Ascending aorta (tissue), 2 donors: ENCODE data around the gene RNF4. TPM values are rescaled to one million over a fixed set of nuclear protein-coding genes. Genes with fewer than 3 reads are reported as not detected.

Experiments used
- DNase-seq, 2 donors: peaks; one replicate each; pipeline ENCODE4 v3.0.0-alpha.2; 2019; ENCODE audit warnings: low spot score in 2 of 2
- H3K27ac ChIP-seq, 2 donors: fragments of 200-600 bp; sonication (generic); one replicate each; pipeline ENCODE4 v1.5.1; 2016 to 2017; ENCODE audit warnings: mild to moderate bottlenecking in 1 of 2
- H3K27me3 ChIP-seq: fragments of 200-600 bp; sonication (generic); one replicate; pipeline ENCODE4 v1.5.1; 2017
- H3K36me3 ChIP-seq, 2 donors: fragments of 200-600 bp; sonication (generic); one replicate each; pipeline ENCODE4 v1.5.1; 2016
- H3K4me1 ChIP-seq, 2 donors: fragments of 200-600 bp; sonication (generic); one replicate each; pipeline ENCODE4 v1.5.1; 2016 to 2017; ENCODE audit warnings: mild to moderate bottlenecking in 1 of 2
- H3K4me3 ChIP-seq, 2 donors: fragments of 200-600 bp; sonication (generic); one replicate each; pipeline ENCODE4 v1.5.1; 2016 to 2017; ENCODE audit warnings: mild to moderate bottlenecking in 1 of 2
- H3K9me3 ChIP-seq, 2 donors: fragments of 200-600 bp; sonication (generic); one replicate each; pipeline ENCODE4 v1.5.1; 2016
- CTCF ChIP-seq, 3 experiments: fragments of 200-600 bp in 2 of 3; fragments of 450-650 bp in 1 of 3; sonication (generic) in 2 of 3; IDR thresholded peaks; one replicate each; pipeline ENCODE4 v1.5.1; 2016 to 2019; ENCODE audit warnings: antibody characterized with exemption in 3 of 3, mild to moderate bottlenecking in 1 of 3, moderate library complexity in 1 of 3
- intact Hi-C: fragments of 100-400 bp; cut with DNase I; formaldehyde crosslinking; loops from one replicate; pipeline ENCODE4 v1.15.1; 2023
- total RNA-seq: library from RNA; depleted of rRNA; stranded (reverse); fragments of >200 nt; gene quantifications from one replicate; pipeline ENCODE4 v1.1.0, GENCODE V29; 2016

Gene RNF4
- total RNA-seq, 1 donor from 2014 or later: 19.3 TPM

DNA sequence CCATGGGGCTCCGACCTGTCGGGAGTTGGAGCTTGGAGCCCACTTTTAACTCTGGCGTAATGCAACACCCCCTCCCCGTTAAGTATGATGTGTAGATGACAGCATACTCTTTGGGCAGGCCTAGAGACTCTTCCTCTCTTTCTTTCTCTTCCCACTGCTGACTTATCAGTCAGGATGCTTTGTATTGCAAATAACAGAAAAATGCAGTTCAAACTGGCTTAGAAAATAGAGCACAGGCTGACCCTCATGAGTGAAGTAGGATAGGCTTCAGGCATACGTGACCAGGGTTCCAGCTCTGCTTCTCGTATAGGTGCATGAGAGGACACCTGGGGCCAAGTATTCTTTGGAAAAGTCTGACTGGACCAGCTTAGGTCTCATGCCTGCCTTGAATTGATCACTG lies 23.3 kb upstream of the RNF4 start:
- no peak for DNase-seq
- Histone ChIP-seq H3K4me3 (no peak overlapping the region), H3K9me3 (no peaks in the 10 kb centered on the region), H3K27ac (no peak overlapping the region), H3K4me1 (no peaks in the 10 kb centered on the region), H3K27me3 (no peaks in the 10 kb centered on the region), H3K36me3 (no peaks in the 10 kb centered on the region)
- no peak for TF ChIP-seq CTCF (IDR thresholded peaks at IDR 0.05)
- intact Hi-C loops: no loop called here

- no peak for TF ChIP-seq CTCF (IDR thresholded peaks at IDR 0.05)
- no peak overlapping the region for H3K4me3 ChIP-seq
- H3K27ac ChIP-seq: no peak overlapping the region
- H3K27me3 ChIP-seq: no peaks in the 10 kb centered on the region
- intact Hi-C loops: no loop called here
- no peaks in the 10 kb centered on the region for H3K36me3 ChIP-seq
- no peak for DNase-seq
- H3K4me1 ChIP-seq: no peaks in the 10 kb centered on the region
- H3K9me3 ChIP-seq: no peaks in the 10 kb centered on the region
Measured at GRCh38 chr4:2446656-2447564, 22.0 kb upstream of the RNF4 start.

DNA sequence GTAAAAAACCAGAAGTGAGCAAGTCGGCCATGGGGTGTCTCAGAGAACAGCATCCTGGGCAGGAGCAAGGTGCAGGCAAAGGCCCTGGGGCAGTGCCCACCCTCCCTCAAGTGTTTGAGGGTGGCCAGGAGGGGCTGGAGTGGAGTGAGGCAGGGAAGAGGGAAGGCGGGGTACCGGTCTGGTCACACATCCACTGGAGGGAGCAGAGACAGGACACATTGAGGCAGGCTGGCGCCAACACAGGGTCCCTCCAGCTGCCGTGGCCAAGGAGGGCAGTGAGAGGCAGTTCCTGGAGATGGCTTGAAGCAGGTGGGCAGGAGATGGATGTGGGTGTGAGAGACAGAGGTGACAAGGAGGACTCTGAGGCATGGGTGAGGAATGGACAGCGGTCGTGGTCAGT lies 20.3 kb upstream of the RNF4 start:
- H3K4me1 ChIP-seq: no peaks in the 10 kb centered on the region
- no peak overlapping the region for H3K4me3 ChIP-seq
- H3K36me3 ChIP-seq: no peaks in the 10 kb centered on the region
- no peak for TF ChIP-seq CTCF (IDR thresholded peaks at IDR 0.05)
- no peaks in the 10 kb centered on the region for H3K9me3 ChIP-seq
- peak in 1 of 2 donors; percentile 40 for DNase-seq
- no peak overlapping the region for H3K27ac ChIP-seq
- H3K27me3 ChIP-seq: no peaks in the 10 kb centered on the region
- intact Hi-C loops: no loop called here

- Histone ChIP-seq H3K4me1 (no peaks in the 10 kb centered on the region), H3K9me3 (no peaks in the 10 kb centered on the region), H3K27me3 (no peaks in the 10 kb centered on the region), H3K36me3 (no peaks in the 10 kb centered on the region), H3K4me3 (no peak overlapping the region), H3K27ac (no peak overlapping the region)
- intact Hi-C loops: no loop called here
- no peak for DNase-seq
- no peak for TF ChIP-seq CTCF (IDR thresholded peaks at IDR 0.05)
Measured at GRCh38 chr4:2449051-2449450, 19.9 kb upstream of the RNF4 start.

GRCh38 chr4:2449511-2450392 lies 19.2 kb upstream of the RNF4 start:
- Histone ChIP-seq H3K4me1 (no peaks in the 10 kb centered on the region), H3K4me3 (no peak overlapping the region), H3K9me3 (no peaks in the 10 kb centered on the region), H3K27ac (no peak overlapping the region), H3K27me3 (no peaks in the 10 kb centered on the region), H3K36me3 (no peaks in the 10 kb centered on the region)
- intact Hi-C loops: no loop called here
- TF ChIP-seq CTCF (IDR thresholded peaks at IDR 0.05): no peak
- DNase-seq: peak in 1 of 2 donors; percentile 56
